Measurements from ENCODE around the gene PATL1.

GRCh38 chr11:59615637-59616395, 53.0 kb downstream of the PATL1 start, which contains the start of gene OSBP:
- TF ChIP-seq POLR2AphosphoS5 (IDR thresholded peaks at IDR 0.05; ENCODE audit: low read depth, low read length) (peak; percentile 49; the same call in 1 of the 2 replicates), TAF1 (IDR thresholded peaks at IDR 0.05; ENCODE audit: borderline replicate concordance, low read depth, low read length) (peak; percentile 16; the same call in 1 of the 2 replicates), POLR2A (IDR thresholded peaks at IDR 0.05; ENCODE audit: low read depth, low read length) (peak; percentile 74)

Data from GM12892 (cell line).